Left renal cortex interstitium (tissue), 4 donors: ENCODE measurements around the gene CDH6. TPM values are rescaled to one million over a fixed set of nuclear protein-coding genes. Genes with fewer than 3 reads are reported as not detected.

Experiments used
- DNase-seq, 4 donors: peaks; one replicate each; pipeline ENCODE4 v3.0.0-alpha.2; 2013; ENCODE audit warnings: low read depth in 4 of 4, low spot score in 2 of 4, missing footprints in 1 of 4
- polyA plus RNA-seq, 4 donors: library from polyadenylated mRNA; unstranded; fragments of 120-200 nt; gene quantifications; one replicate each; pipeline ENCODE4 v1.2.1, GENCODE V29; 2013; ENCODE audit not compliant: insufficient read length in 4 of 4

CDH6 gene
- polyA plus RNA-seq, 4 donors, result 51.0 to 74.3 (median 55.7) TPM

GRCh38 chr5:31244921-31245320 is 51.4 kb downstream of the CDH6 start:
- DNase-seq, result no peak

- no peak for DNase-seq
These were observed 53.9 kb downstream of the CDH6 start for GRCh38 chr5:31247381-31247780.

GRCh38 chr5:31250201-31250600 is 56.7 kb downstream of the CDH6 start:
- DNase-seq, result no peak

GRCh38 chr5:31251032-31251431 is 57.5 kb downstream of the CDH6 start:
- DNase-seq, result no peak

- no peak for DNase-seq
These were observed 61.6 kb downstream of the CDH6 start for GRCh38 chr5:31255041-31255440.

GRCh38 chr5:31268256-31268655 is 74.8 kb downstream of the CDH6 start:
- no peak for DNase-seq

GRCh38 chr5:31268686-31269085 is 75.2 kb downstream of the CDH6 start:
- DNase-seq, result no peak

GRCh38 chr5:31269259-31269658 is 75.8 kb downstream of the CDH6 start:
- DNase-seq, result no peak

- DNase-seq, result no peak
These were observed 76.9 kb downstream of the CDH6 start for GRCh38 chr5:31270396-31270795.

GRCh38 chr5:31271567-31271966 is 78.1 kb downstream of the CDH6 start:
- no peak for DNase-seq

GRCh38 chr5:31273161-31273560 is 79.7 kb downstream of the CDH6 start:
- no peak for DNase-seq

- DNase-seq, result no peak
These were observed 80.3 kb downstream of the CDH6 start for GRCh38 chr5:31273631-31274378.

- DNase-seq, result no peak
These were observed 86.7 kb downstream of the CDH6 start for GRCh38 chr5:31280210-31280609.

- DNase-seq, result no peak
These were observed 89.8 kb downstream of the CDH6 start for GRCh38 chr5:31283326-31283725.

- no peak for DNase-seq
These were observed 91.5 kb downstream of the CDH6 start for GRCh38 chr5:31285025-31285424.

- no peak for DNase-seq
These were observed 94.5 kb downstream of the CDH6 start for GRCh38 chr5:31287985-31288384.

GRCh38 chr5:31289429-31289828 is 95.9 kb downstream of the CDH6 start:
- no peak for DNase-seq

- DNase-seq, result no peak
These were observed 97.9 kb downstream of the CDH6 start for GRCh38 chr5:31291323-31291854.

- DNase-seq, result no peak
These were observed 107.0 kb downstream of the CDH6 start for GRCh38 chr5:31300501-31300900.

GRCh38 chr5:31301833-31302232 is 108.3 kb downstream of the CDH6 start:
- DNase-seq, result no peak

GRCh38 chr5:31303688-31304087 is 110.2 kb downstream of the CDH6 start:
- DNase-seq, result no peak

GRCh38 chr5:31317665-31318064 is 124.2 kb downstream of the CDH6 start:
- DNase-seq, result no peak

- DNase-seq, result no peak
These were observed 125.8 kb downstream of the CDH6 start for GRCh38 chr5:31319335-31319734.
